HL-60 (cell line): ENCODE results near the gene TNFRSF21.

Source experiments
- CTCF ChIP-seq: IDR thresholded peaks from one replicate; pipeline ENCODE4 v1.5.1; 2011; ENCODE audit warnings: low read length, control low read depth, inconsistent platforms; ENCODE audit not compliant: insufficient read depth
- POLR2AphosphoS5 ChIP-seq: IDR thresholded peaks from 2 replicates; pipeline ENCODE4 v1.6.1; 2012; ENCODE audit warnings: low read depth
- REST ChIP-seq: IDR thresholded peaks from 2 replicates; pipeline ENCODE4 v1.6.1; 2012; ENCODE audit warnings: low read depth; ENCODE audit not compliant: insufficient replicate concordance

GRCh38 chr6:47196113-47196512 lies 113.6 kb downstream of the TNFRSF21 start:
- TF ChIP-seq CTCF (no peak), REST (no peak), POLR2AphosphoS5 (no peak)
